Left kidney (tissue), 8 donors: ENCODE measurements around the gene ATG3. TPM values are rescaled to one million over a fixed set of nuclear protein-coding genes. Genes with fewer than 3 reads are reported as not detected.

Experiments
- DNase-seq: peaks from one replicate; pipeline ENCODE4 v3.0.0-alpha.2; 2013
- long read RNA-seq, 8 donors: transcript quantifications; one replicate each; lab custom pipeline, GENCODE V29; 2026
- polyA plus RNA-seq: library from polyadenylated mRNA; unstranded; fragments of 120-200 nt; gene quantifications from one replicate; pipeline ENCODE4 v1.2.1, GENCODE V29; 2013; ENCODE audit not compliant: insufficient read length

The ATG3 gene
- polyA plus RNA-seq, result 47.3 TPM
- long read RNA-seq, donor 1, transcript ATG3-201 (12 exons, 1,570 nt), result major isoform, 13 of 34 reads
- long read RNA-seq, donor 1, transcript ATG3-207 (2 exons, 2,758 nt), result minor isoform, 5 of 34 reads
- long read RNA-seq, donor 1, partial matches to known transcripts, result 10 of 34 reads
- long read RNA-seq, donor 1, other reads (novel, unspliced or antisense), result 0 of 34 reads
- long read RNA-seq, donor 2, transcript ATG3-201 (12 exons, 1,570 nt), result major isoform, 13 of 17 reads
- long read RNA-seq, donor 2, partial matches to known transcripts, result 0 of 17 reads
- long read RNA-seq, donor 2, other reads (novel, unspliced or antisense), result 0 of 17 reads
- long read RNA-seq, donor 3, transcript ATG3-201 (12 exons, 1,570 nt), result major isoform, 10 of 29 reads
- long read RNA-seq, donor 3, partial matches to known transcripts, result 13 of 29 reads
- long read RNA-seq, donor 3, other reads (novel, unspliced or antisense), result 0 of 29 reads
- long read RNA-seq, donor 4, partial matches to known transcripts, result 0 of 1 reads
- long read RNA-seq, donor 4, other reads (novel, unspliced or antisense), result 0 of 1 reads
- long read RNA-seq, donor 5, transcript ATG3-201 (12 exons, 1,570 nt), result major isoform, 22 of 227 reads
- long read RNA-seq, donor 5, partial matches to known transcripts, result 203 of 227 reads
- long read RNA-seq, donor 5, other reads (novel, unspliced or antisense), result 0 of 227 reads
- long read RNA-seq, donor 6, transcript ATG3-201 (12 exons, 1,570 nt), result major isoform, 16 of 46 reads
- long read RNA-seq, donor 6, partial matches to known transcripts, result 24 of 46 reads
- long read RNA-seq, donor 6, other reads (novel, unspliced or antisense), result 0 of 46 reads
- long read RNA-seq, donor 7, transcript ATG3-201 (12 exons, 1,570 nt), result major isoform, 24 of 70 reads
- long read RNA-seq, donor 7, partial matches to known transcripts, result 36 of 70 reads
- long read RNA-seq, donor 7, other reads (novel, unspliced or antisense), result 0 of 70 reads
- long read RNA-seq, donor 8, partial matches to known transcripts, result 0 of 10 reads
- long read RNA-seq, donor 8, other reads (novel, unspliced or antisense), result 0 of 10 reads

GRCh38 chr3:112561734-112562529, at the start of gene ATG3, which contains the start of gene SLC35A5:
TSS of gene ATG3 (minus strand) at chr3:112561962. CDS start at chr3:112561528, 434 bp downstream.
TSS of gene SLC35A5 (plus strand) at chr3:112562045. CDS start at chr3:112563404, 1,359 bp downstream.
- DNase-seq, result peak; percentile 98

- no peak for DNase-seq
Observed at GRCh38 chr3:112610121-112610520, 48.4 kb upstream of the ATG3 start.

GRCh38 chr3:112607863-112608262, 46.1 kb upstream of the ATG3 start:
- DNase-seq, result no peak

- DNase-seq, result no peak
Observed at GRCh38 chr3:112606098-112606497, 44.3 kb upstream of the ATG3 start.

- DNase-seq, result no peak
Observed at GRCh38 chr3:112605285-112605684, 43.5 kb upstream of the ATG3 start.

- no peak for DNase-seq
Observed at GRCh38 chr3:112604536-112604935, 42.8 kb upstream of the ATG3 start.

- DNase-seq, result no peak
Observed at GRCh38 chr3:112602217-112602838, 40.6 kb upstream of the ATG3 start.

GRCh38 chr3:112598731-112599130, 37.0 kb upstream of the ATG3 start:
- no peak for DNase-seq

GRCh38 chr3:112597945-112598344, 36.2 kb upstream of the ATG3 start:
- no peak for DNase-seq

GRCh38 chr3:112594856-112595255, 33.1 kb upstream of the ATG3 start:
- DNase-seq, result no peak

GRCh38 chr3:112593258-112593657, 31.5 kb upstream of the ATG3 start:
- DNase-seq, result no peak

GRCh38 chr3:112587336-112587735, 25.6 kb upstream of the ATG3 start:
- DNase-seq, result no peak

GRCh38 chr3:112585782-112586181, 24.0 kb upstream of the ATG3 start:
- no peak for DNase-seq

- DNase-seq, result no peak
Observed at GRCh38 chr3:112583105-112583504, 21.3 kb upstream of the ATG3 start.

- DNase-seq, result peak; percentile 52
Observed at GRCh38 chr3:112582244-112582874, 20.6 kb upstream of the ATG3 start.

GRCh38 chr3:112579697-112580096, 17.9 kb upstream of the ATG3 start:
- DNase-seq, result no peak

- no peak for DNase-seq
Observed at GRCh38 chr3:112579232-112579631, 17.5 kb upstream of the ATG3 start.

GRCh38 chr3:112572701-112573100, 10.9 kb upstream of the ATG3 start:
- DNase-seq, result no peak

GRCh38 chr3:112569265-112569664, 7.5 kb upstream of the ATG3 start:
- no peak for DNase-seq

GRCh38 chr3:112568642-112569041, 6.9 kb upstream of the ATG3 start:
- no peak for DNase-seq

GRCh38 chr3:112564940-112565305, 3.2 kb upstream of the ATG3 start:
- DNase-seq, result no peak
